CD4-positive, alpha-beta T cell (primary cell): Measurements from ENCODE around the gene MDM1. TPM values are rescaled to one million over a fixed set of nuclear protein-coding genes. Genes with fewer than 3 reads are reported as not detected.

Source experiments
- ATAC-seq: fragments of 200-7000 bp; cut with Tn5 transposase; one replicate; pipeline ENCODE4 v1.10.0; 2022; ENCODE audit warnings: mild to moderate bottlenecking; ENCODE audit not compliant: poor library complexity
- CTCF ChIA-PET: fragments of 350-600 bp; sonication (Branson Sonifier 250); formaldehyde crosslinking; loops from one replicate; lab custom pipeline; 2021; ENCODE audit warnings: antibody characterized with exemption, inconsistent platforms; lab: Charles Lee
- POLR2A ChIA-PET: fragments of 350-600 bp; sonication (Branson Sonifier 250); formaldehyde crosslinking; loops from one replicate; lab custom pipeline; 2021; ENCODE audit warnings: antibody characterized with exemption, inconsistent platforms; lab: Charles Lee
- DNase-seq, 14 experiments: peaks; one replicate each; pipeline ENCODE4 v3.0.0-alpha.2; 2013 to 2020; ENCODE audit warnings: mixed read lengths in 2 of 14
- H3K27ac ChIP-seq, 2 donors: one replicate each; pipeline versions ENCODE4 v1.5.1 to v1.7.0; 2013; ENCODE audit warnings: low read length in 2 of 2, low read depth in 1 of 2, mild to moderate bottlenecking in 1 of 2
- H3K27me3 ChIP-seq, 2 experiments: 1 replicate in 1 of 2; 2 replicates in 1 of 2; pipeline versions ENCODE4 v1.6.1 to v1.7.0; 2013; ENCODE audit warnings: low read length in 2 of 2, control low read depth in 1 of 2, mild to moderate bottlenecking in 1 of 2, moderate library complexity in 1 of 2; ENCODE audit not compliant: insufficient read depth in 2 of 2, control insufficient read depth in 1 of 2
- H3K36me3 ChIP-seq: one replicate; pipeline ENCODE4 v1.6.1; 2013; ENCODE audit warnings: low read length, control low read depth; ENCODE audit not compliant: insufficient read depth
- H3K4me1 ChIP-seq: one replicate; pipeline ENCODE4 v1.6.1; 2013; ENCODE audit warnings: low read length, control low read depth; ENCODE audit not compliant: insufficient read depth
- H3K4me3 ChIP-seq: one replicate; pipeline ENCODE4 v1.5.1; 2013; ENCODE audit warnings: mild to moderate bottlenecking, low read length, moderate library complexity
- H3K9me3 ChIP-seq, 2 experiments: 1 replicate in 1 of 2; 2 replicates in 1 of 2; pipeline versions ENCODE4 v1.6.1 to v1.7.0; 2013; ENCODE audit warnings: low read length in 2 of 2, mild to moderate bottlenecking in 2 of 2, control low read depth in 1 of 2, moderate library complexity in 1 of 2; ENCODE audit not compliant: control insufficient read depth in 1 of 2, insufficient read depth in 1 of 2
- H3K27ac Mint-ChIP-seq: one replicate; pipeline ENCODE4 v1.8.0; 2020; ENCODE audit warnings: mixed read lengths
- H3K27me3 Mint-ChIP-seq: one replicate; pipeline ENCODE4 v1.8.0; 2021; ENCODE audit warnings: mixed read lengths
- H3K36me3 Mint-ChIP-seq: one replicate; pipeline ENCODE4 v1.8.0; 2021; ENCODE audit warnings: low read depth, mixed read lengths
- H3K4me1 Mint-ChIP-seq: one replicate; pipeline ENCODE4 v1.8.0; 2021; ENCODE audit warnings: low read depth, mixed read lengths
- H3K4me3 Mint-ChIP-seq: one replicate; pipeline ENCODE4 v1.8.0; 2020; ENCODE audit warnings: mild to moderate bottlenecking, mixed read lengths
- H3K9me3 Mint-ChIP-seq: one replicate; pipeline ENCODE4 v1.8.0; 2020; ENCODE audit warnings: mixed read lengths
- CTCF ChIP-seq: fragments of 200-600 bp; IDR thresholded peaks from one replicate; pipeline ENCODE4 v1.8.0; 2022; ENCODE audit warnings: antibody characterized with exemption, mild to moderate bottlenecking
- intact Hi-C, 2 experiments: fragments of 100-400 bp; cut with DNase I in 1 of 2; cut with micrococcal nuclease in 1 of 2; formaldehyde crosslinking; loops; one replicate each; pipeline versions ENCODE4 v1.15.1 to v1.9.0; 2023 to 2025; cut with DNase I, micrococcal nuclease
- total RNA-seq, 174 experiments: library from RNA in 2 of 174; stranded (reverse) in 2 of 174; gene quantifications; one replicate each; pipeline ENCODE4 v1.2.3 and lab custom pipeline; 2021 to 2026

The MDM1 gene
- total RNA-seq, 2 experiments from 2014 or later, result 11.0 to 11.6 TPM

- Mint-ChIP-seq H3K4me1 (peaks cover 7% of the 10 kb centered on the region), H3K27me3 (no peaks in the 10 kb centered on the region), H3K9me3 (no peaks in the 10 kb centered on the region), H3K4me3 (no peak overlapping the region), H3K27ac (no peak overlapping the region), H3K36me3 (no peaks in the 10 kb centered on the region)
- TF ChIP-seq CTCF, result no peak
- Histone ChIP-seq H3K27me3 (no peaks in the 10 kb centered on the region), H3K4me1 (no peaks in the 10 kb centered on the region), H3K36me3 (no peaks in the 10 kb centered on the region), H3K9me3 (no peaks in the 10 kb centered on the region), H3K4me3 (no peak overlapping the region), H3K27ac (no peak overlapping the region)
- peak in 1 of 14 experiments; percentile 21 for DNase-seq
- intact Hi-C loops, result no loop called here
- POLR2A ChIA-PET, result no interaction called here
- CTCF ChIA-PET, result no interaction called here
- no peak for ATAC-seq
These were observed 72.7 kb downstream of the MDM1 start for GRCh38 chr12:68259318-68259940.

- TF ChIP-seq CTCF, result no peak
- H3K4me3 ChIP-seq, result no peak within 1 kb of the TSS
- no peaks in the 10 kb centered on the region for H3K9me3 Mint-ChIP-seq
- POLR2A ChIA-PET, result no interaction called here
- no peaks in the 10 kb centered on the region for H3K4me1 ChIP-seq
- CTCF ChIA-PET, result no interaction called here
- intact Hi-C loops, result no loop called here
- no peak for ATAC-seq
- no peak for DNase-seq
- no peaks in the 10 kb centered on the region for H3K4me1 Mint-ChIP-seq
- no peaks in the 10 kb centered on the region for H3K27me3 ChIP-seq
- H3K9me3 ChIP-seq, result no peaks in the 10 kb centered on the region
- H3K27me3 Mint-ChIP-seq, result no peaks in the 10 kb centered on the region
- H3K4me3 Mint-ChIP-seq, result no peak within 1 kb of the TSS
- no peaks in the 10 kb centered on the region for H3K36me3 Mint-ChIP-seq
- no peak within 1 kb of the TSS for H3K27ac Mint-ChIP-seq
- H3K36me3 ChIP-seq, result no peaks in the 10 kb centered on the region
- no peak within 1 kb of the TSS for H3K27ac ChIP-seq
These were observed 78.7 kb downstream of the MDM1 start, which contains the start of gene IL22 for GRCh38 chr12:68253504-68253903. Gene IL22, minus strand, starts transcription at chr12:68253604. Its CDS starts 156 bp downstream, at chr12:68253448.

- Mint-ChIP-seq H3K9me3 (no peaks in the 10 kb centered on the region), H3K27ac (no peak overlapping the region), H3K27me3 (no peaks in the 10 kb centered on the region), H3K4me1 (no peaks in the 10 kb centered on the region), H3K36me3 (no peaks in the 10 kb centered on the region), H3K4me3 (no peak overlapping the region)
- no peak for DNase-seq
- Histone ChIP-seq H3K27me3 (no peaks in the 10 kb centered on the region), H3K27ac (no peak overlapping the region), H3K4me1 (no peaks in the 10 kb centered on the region), H3K9me3 (no peaks in the 10 kb centered on the region), H3K4me3 (no peak overlapping the region), H3K36me3 (no peaks in the 10 kb centered on the region)
- POLR2A ChIA-PET, result no interaction called here
- ATAC-seq, result no peak
- intact Hi-C loops, result no loop called here
- TF ChIP-seq CTCF, result no peak
- CTCF ChIA-PET, result no interaction called here
These were observed 80.1 kb downstream of the MDM1 start for GRCh38 chr12:68252077-68252476.
